Urothelium cell line (cell line): ENCODE measurements around the gene LRP8.

Experiments
- DNase-seq: peaks from one replicate; pipeline ENCODE4 v3.0.0; 2011; ENCODE audit warnings: low spot score, mixed read lengths
- FAIRE-seq: peaks from 2 replicates; lab custom pipeline; 2011; peaks lifted over from hg19 to GRCh38; lab: Jason Lieb, UNC

LRP8 gene

DNA sequence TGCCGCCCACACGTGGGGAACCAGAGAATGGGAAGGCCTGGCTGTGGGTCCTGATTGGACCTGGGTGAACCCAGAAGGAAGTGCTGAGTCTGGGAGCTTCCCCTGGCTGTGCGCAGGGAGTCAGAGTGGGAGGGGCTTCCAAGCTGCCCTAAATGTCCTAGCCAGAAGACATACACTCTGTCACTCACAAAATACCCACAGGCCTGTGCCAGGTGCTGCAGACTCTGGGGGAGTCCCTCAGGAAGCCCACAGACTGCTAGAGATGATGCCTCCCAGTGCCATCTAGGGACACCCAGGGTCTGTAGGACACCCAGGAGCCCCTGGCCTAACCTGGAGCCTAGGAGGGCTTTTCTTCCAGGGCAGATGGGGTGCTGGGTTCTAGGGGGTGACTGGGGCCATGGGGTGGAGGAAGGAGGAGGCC is 33.7 kb upstream of the LRP8 start:
- no peak for DNase-seq
- FAIRE-seq: no peak

DNA sequence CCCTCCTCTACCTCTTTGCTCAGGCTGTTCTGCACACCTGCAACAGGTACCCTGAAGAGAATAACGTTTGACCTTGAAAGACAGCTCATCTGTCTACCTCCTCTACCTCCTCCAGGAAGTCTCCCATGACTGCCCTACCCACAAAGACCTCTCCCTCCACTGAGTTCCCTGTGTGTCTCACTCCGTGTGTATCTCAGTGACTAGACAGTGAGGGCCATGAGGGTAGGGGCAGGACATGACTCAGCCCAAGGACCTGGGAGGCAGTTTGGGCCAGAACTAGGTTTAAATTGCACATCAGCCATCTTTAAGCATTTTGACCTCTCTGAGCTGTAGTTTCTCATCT is 32.0 kb upstream of the LRP8 start:
- no peak for DNase-seq
- FAIRE-seq: no peak

- FAIRE-seq: no peak
These were observed 31.5 kb upstream of the LRP8 start for GRCh38 chr1:53359225-53359933.

GRCh38 chr1:53356637-53357036 is 28.8 kb upstream of the LRP8 start:
- DNase-seq (no peak), FAIRE-seq (no peak)

More at GRCh38 chr1:53359225-53359933, 31.5 kb upstream of the LRP8 start:
- no peak for DNase-seq

GRCh38 chr1:53354119-53354518 is 26.2 kb upstream of the LRP8 start:
- DNase-seq (no peak), FAIRE-seq (no peak)

DNA sequence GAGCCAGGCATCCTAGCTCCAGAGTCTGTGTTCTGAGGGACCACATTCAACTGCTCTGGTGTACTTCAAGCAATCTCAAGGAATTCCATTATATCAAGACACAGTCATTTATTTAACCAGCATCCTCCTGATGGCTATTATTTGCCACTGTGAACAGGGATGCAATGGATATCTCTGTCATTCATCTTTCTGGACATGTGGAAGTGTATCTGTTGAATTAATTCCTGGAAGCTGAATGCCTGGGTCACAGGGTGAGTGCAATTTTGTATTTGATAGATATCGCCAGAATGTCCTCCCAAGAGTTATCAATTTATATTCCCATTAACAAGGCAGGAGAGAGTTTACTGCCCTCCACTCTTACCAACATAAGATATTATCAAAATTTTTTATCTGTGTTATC is 24.7 kb upstream of the LRP8 start:
- DNase-seq (no peak), FAIRE-seq (no peak)

- DNase-seq: no peak
- FAIRE-seq: no peak
These were observed 23.2 kb upstream of the LRP8 start for GRCh38 chr1:53350853-53351767.

GRCh38 chr1:53349968-53350852 is 22.3 kb upstream of the LRP8 start:
- DNase-seq (no peak), FAIRE-seq (no peak)

- DNase-seq (no peak), FAIRE-seq (no peak)
These were observed 21.5 kb upstream of the LRP8 start for GRCh38 chr1:53349369-53349835.

DNA sequence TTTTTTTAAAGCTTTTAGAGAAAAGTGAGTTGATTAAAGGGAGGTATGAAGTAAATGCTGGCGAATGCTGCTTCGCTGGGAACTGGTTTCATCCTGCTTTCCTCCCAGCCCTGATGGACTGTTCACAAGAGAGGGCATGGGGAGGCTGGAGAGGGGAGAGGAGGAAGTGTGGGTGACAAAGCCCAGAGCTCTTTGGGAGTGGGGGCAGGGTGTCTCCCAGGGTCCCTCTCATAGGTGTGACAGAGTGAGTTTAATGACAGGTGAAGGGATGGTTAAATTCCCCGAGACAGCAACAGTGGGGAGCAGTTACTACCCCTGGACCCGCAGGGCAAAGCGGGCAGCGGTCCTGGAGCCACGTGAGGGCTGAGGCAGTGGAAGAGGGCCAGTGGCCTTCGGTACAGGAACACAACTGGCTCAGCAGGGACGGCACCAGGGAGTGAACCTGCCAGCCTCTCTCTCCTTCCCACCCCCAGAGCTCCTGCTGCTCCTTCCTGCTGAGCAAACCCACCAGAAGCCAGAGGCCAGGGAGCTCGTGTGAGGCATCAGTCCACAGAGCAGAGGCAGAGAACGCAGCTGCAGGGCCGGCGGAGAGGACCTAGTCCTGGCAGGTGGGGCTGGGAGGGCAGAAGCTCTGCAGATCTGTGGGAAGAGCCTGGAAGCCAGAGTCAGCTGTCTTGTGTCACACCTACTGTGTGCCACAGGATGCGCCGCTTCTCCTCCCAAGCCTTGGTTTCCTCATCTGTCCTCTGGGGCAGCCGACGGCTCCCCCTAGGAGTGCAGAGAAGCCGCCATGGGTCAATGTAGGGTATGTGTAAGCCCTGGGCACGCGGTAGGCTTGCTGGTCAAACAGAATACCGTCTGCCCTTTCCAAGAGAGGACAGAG is 20.9 kb upstream of the LRP8 start:
- FAIRE-seq: no peak

DNA sequence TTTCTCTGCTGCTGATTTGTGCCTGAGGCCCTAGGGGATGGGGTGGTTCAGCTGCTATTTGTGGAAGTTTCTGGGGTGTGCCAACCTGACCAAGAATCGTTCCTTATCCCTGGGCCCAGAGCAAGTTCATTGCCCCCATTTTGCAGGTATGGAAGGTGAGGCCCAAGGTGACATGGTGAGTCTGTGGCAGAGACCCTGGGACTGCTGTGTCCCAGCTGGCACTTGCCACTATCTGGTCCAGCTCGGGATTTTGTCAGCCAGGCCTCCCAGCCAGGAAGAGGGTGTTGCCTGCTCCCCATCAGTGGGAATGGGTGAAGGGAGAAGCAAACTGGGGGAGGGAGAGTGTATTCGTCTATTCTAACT is 18.9 kb upstream of the LRP8 start:
- DNase-seq: no peak
- FAIRE-seq: no peak

More for the DNA sequence above, 20.9 kb upstream of the LRP8 start:
- no peak for DNase-seq

DNA sequence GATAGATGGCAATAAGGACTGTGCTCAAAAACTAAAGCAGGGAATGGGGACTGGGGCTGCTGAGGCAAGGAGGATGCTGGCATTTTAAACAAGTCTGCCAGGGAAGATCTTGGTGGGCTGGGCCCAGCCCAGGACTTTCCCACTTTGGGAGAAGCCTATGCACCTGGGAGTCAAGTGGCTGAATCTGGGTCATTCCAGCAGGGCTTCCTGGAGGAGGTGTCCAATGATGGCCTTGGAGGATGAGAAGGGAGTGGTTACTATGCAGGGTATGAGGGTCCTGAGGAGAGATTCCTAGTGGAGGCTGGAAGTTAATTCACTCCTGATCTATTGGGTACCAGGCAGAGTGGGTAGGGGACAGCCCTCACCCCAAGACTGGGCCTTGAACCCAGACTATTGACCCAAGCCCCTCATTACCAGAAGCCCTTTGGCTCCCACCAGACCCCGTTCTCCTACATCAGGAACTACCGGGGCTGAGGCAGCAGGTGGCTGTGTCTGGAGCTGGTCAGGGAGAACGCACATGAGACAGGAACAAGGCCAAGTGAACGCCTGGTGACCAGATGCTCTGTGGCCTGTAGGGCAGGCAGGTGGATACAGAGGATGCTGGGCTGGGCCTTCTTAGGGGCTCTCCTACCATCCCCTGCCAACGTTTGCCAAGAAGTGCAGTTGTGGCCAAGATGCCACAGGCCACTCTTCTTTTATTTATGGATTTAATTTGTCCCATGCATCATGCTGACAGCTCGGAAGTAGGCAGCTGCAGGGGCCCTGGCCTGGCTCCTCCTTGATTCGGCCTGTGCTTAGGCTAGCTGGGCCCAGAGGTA is 18.3 kb upstream of the LRP8 start:
- FAIRE-seq: no peak
- no peak for DNase-seq

- FAIRE-seq: no peak
These were observed 17.3 kb upstream of the LRP8 start for GRCh38 chr1:53344921-53345838.

DNA sequence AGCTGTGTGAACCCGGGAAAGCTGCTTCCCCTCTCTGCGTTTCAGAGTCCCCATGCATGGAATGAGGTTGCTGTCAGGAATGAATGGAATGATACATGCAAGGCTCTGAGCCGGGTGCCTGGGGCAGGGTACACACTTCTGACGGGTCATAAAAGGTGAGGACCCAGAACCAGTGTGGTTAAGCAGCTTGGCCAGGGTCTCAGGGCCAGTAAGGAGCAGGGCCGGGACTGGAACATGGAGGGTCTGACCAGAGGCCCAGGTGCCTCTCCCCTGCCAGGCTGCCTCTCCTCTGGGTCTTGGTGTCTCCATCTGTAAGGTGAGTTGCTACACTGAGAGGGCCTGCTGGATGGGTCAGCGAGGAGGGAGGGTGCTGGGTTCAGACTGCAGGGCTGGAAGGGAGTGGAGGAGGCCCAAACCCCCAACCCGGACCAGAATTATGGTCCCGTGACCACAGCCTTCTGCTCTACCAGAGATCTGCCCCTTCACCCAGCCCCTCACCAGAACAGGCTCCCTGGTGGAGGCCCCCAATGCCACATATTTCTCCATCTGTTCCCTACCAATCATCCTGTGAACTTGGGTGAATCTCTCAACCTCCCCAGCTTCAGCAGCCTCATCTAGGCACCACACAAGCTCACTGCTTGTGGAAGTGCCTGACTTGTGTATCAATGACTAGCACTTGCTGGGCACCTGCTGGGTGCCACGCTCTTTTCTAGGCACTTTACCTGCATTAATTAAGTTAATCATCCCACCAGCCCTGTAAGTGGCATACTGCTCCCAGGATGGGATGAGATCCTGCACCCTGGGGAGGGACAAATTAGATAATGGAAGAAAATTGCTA is 16.2 kb upstream of the LRP8 start:
- no peak for DNase-seq
- no peak for FAIRE-seq

More at GRCh38 chr1:53344921-53345838, 17.3 kb upstream of the LRP8 start:
- DNase-seq: no peak

GRCh38 chr1:53342735-53343470 is 15.0 kb upstream of the LRP8 start:
- DNase-seq (no peak), FAIRE-seq (no peak)

GRCh38 chr1:53341961-53342707 is 14.3 kb upstream of the LRP8 start:
- DNase-seq: no peak
- no peak for FAIRE-seq
